ENCODE results near the gene CABLES1.
"Not testable (repeated sequence)": the region's sequence is repeated elsewhere in the genome, so short reads cannot be mapped to it uniquely, and the experiment has no call there.

Gene CABLES1

GRCh38 chr18:23272498-23273232 lies 137.4 kb downstream of the CABLES1 start:
- DNase-seq = no peak

- no peak for DNase-seq
These were observed 138.2 kb downstream of the CABLES1 start for GRCh38 chr18:23273443-23273966.

GRCh38 chr18:23274638-23275482 lies 139.6 kb downstream of the CABLES1 start:
- no peak for DNase-seq

GRCh38 chr18:23276451-23276850 lies 141.2 kb downstream of the CABLES1 start:
- no peak for DNase-seq

GRCh38 chr18:23277399-23277798 lies 142.1 kb downstream of the CABLES1 start:
- DNase-seq = no peak

GRCh38 chr18:23279931-23280330 lies 144.6 kb downstream of the CABLES1 start:
- DNase-seq = no peak

GRCh38 chr18:23280844-23281243 lies 145.6 kb downstream of the CABLES1 start:
- DNase-seq = no peak

- DNase-seq = no peak
These were observed 146.5 kb downstream of the CABLES1 start for GRCh38 chr18:23281626-23282436.

- no peak for DNase-seq
These were observed 147.1 kb downstream of the CABLES1 start for GRCh38 chr18:23282437-23282781.

GRCh38 chr18:23283916-23284430 lies 148.7 kb downstream of the CABLES1 start:
- no peak for DNase-seq

GRCh38 chr18:23284629-23285028 lies 149.3 kb downstream of the CABLES1 start:
- DNase-seq = no peak

- DNase-seq = not testable (repeated sequence)
These were observed 150.3 kb downstream of the CABLES1 start for GRCh38 chr18:23285581-23285980.

GRCh38 chr18:23291456-23292205 lies 156.3 kb downstream of the CABLES1 start:
- DNase-seq = no peak

- DNase-seq = no peak
These were observed 165.0 kb downstream of the CABLES1 start for GRCh38 chr18:23300231-23300805.

GRCh38 chr18:23301972-23302371 lies 166.7 kb downstream of the CABLES1 start:
- no peak for DNase-seq

GRCh38 chr18:23302511-23302850 lies 167.2 kb downstream of the CABLES1 start:
- DNase-seq = no peak

GRCh38 chr18:23302851-23303527 lies 167.7 kb downstream of the CABLES1 start:
- no peak for DNase-seq

- no peak for DNase-seq
These were observed 171.5 kb downstream of the CABLES1 start for GRCh38 chr18:23306822-23307221.

- no peak for DNase-seq
These were observed 172.4 kb downstream of the CABLES1 start for GRCh38 chr18:23307567-23308295.

Measured in SHP77 (cell line).